Measurements from ENCODE around the gene HRH3. TPM values are rescaled to one million over a fixed set of nuclear protein-coding genes. Genes with fewer than 3 reads are reported as not detected.

HRH3 gene
- total RNA-seq, 1 experiment from 2014 or later, result not detected

DNA sequence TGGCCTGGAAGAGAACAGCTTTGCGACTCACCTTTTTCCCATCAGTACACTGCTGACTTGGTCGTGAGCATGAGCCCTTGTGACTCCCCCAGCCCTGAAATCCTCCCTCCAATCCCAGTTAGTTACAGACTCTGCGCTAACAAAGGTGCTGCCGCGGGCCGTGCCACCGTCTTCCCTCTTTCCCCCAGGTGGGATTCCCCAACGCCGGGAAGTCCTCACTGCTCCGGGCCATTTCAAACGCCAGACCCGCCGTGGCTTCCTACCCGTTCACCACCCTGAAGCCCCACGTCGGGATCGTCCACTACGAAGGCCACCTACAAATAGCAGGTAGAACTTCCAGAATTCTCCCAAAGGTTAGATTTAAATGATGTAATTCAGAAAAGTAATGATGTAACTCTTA lies 21.1 kb downstream of the HRH3 start:
- no peak for DNase-seq (ENCODE audit: low spot score)

DNA sequence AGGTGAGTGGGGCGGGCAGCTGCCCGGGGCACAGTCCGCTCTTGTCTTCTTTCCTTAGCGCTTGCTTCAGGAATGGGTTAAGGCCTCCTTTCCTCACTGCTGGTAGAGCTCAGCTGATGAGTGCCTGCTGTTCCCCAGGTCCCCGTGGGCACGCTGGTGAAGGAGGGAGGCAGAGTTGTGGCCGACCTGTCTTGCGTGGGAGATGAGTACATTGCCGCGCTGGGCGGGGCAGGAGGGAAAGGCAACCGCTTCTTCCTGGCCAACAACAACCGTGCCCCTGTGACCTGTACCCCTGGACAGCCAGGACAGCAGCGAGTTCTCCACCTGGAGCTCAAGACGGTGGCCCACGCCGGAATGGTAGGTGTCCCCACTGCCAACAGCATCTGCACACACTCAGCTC lies 21.6 kb downstream of the HRH3 start:
- no peak for DNase-seq (ENCODE audit: low spot score)

DNA sequence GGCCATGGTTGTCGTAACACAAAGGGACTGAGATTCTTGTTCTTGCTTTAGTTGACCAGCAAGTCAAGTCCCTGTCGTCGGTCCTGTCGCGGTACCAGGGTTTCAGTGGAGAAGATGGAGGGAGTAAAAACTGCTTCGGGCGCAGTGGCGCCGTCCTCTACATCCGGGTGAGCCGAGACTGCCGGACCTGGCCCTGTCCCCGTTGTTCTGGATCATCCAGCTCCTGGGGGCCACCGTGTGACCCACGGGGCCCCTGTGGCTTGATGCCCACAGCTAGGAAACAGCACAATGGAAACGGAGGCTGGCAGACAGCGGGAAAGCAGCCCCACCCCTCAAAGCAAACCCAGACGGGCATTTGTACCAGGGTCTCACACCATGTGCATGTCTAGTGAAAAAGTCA lies 22.3 kb downstream of the HRH3 start:
- no peak for DNase-seq (ENCODE audit: low spot score)

DNA sequence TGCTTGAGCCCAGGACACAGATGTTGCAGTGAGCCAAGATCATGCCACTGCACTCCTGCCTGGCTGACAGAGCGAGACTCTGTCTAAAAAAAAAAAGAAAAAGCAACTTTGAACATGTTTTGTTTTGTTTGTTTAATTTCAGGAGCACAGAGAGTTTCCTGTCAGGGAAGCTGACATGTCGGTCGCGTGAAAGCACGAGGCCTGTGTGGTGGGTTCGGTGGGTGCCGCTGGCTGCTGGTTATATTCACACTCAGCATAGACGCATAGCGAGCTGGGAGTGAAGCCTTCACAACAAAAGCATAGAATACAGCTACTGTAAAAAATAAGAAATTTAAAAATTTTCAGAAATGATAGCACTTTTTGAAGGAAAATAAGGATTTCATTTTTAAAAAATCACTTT lies 22.8 kb downstream of the HRH3 start:
- DNase-seq (ENCODE audit: low spot score), result no peak

DNA sequence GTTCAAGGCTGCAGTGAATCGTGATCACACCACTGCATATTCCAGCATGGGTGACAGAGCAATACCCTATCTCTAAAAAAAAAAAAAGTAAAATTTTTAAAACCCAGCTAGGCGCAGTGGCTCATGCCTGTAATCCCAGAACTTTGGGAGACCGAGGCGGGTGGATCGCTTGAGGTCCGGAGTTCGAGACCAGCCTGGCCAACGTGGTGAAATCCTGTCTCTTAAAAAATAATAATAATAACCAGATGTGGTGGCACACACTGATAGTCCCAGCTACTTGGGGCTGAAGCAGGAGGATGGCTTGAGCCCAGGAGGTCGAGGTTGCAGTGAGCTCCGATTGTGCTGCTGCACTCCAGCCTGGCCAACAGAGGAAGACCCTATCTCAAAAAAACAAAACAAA lies 23.8 kb downstream of the HRH3 start:
- no peak for DNase-seq (ENCODE audit: low spot score)

DNA sequence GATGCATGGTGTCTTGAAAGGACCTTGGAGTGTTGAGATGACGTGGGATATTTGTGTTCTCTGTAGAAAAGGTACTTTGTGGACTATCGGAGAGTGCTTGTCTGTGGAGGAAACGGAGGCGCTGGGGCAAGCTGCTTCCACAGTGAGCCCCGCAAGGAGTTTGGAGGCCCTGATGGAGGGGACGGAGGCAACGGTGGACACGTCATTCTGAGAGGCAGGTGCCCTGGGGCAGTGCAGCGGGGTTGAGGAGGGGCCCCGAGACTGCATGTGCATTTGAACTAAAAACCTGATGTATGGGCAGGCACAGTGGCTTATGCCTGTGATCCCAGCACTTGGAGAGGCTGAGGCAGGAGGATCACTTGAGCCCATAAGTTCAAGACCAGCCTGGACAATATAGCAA lies 24.3 kb downstream of the HRH3 start:
- DNase-seq (ENCODE audit: low spot score), result no peak

DNA sequence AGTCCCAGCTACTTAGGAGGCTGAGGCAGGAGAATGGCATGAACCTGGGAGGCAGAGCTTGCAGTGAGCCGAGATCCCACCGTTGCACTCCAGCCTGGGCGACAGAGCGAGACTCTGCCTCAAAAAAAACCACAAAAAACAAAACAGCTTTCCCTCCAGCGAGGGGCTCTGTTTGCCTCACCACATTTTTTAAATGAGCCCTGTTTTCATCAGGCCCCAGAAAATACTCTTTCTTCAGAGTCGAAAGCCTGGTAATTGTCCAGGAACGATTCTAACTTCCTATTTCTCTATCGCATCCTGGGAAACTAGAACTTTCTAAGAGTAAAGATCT lies 25.0 kb downstream of the HRH3 start:
- no peak for DNase-seq (ENCODE audit: low spot score)

DNA sequence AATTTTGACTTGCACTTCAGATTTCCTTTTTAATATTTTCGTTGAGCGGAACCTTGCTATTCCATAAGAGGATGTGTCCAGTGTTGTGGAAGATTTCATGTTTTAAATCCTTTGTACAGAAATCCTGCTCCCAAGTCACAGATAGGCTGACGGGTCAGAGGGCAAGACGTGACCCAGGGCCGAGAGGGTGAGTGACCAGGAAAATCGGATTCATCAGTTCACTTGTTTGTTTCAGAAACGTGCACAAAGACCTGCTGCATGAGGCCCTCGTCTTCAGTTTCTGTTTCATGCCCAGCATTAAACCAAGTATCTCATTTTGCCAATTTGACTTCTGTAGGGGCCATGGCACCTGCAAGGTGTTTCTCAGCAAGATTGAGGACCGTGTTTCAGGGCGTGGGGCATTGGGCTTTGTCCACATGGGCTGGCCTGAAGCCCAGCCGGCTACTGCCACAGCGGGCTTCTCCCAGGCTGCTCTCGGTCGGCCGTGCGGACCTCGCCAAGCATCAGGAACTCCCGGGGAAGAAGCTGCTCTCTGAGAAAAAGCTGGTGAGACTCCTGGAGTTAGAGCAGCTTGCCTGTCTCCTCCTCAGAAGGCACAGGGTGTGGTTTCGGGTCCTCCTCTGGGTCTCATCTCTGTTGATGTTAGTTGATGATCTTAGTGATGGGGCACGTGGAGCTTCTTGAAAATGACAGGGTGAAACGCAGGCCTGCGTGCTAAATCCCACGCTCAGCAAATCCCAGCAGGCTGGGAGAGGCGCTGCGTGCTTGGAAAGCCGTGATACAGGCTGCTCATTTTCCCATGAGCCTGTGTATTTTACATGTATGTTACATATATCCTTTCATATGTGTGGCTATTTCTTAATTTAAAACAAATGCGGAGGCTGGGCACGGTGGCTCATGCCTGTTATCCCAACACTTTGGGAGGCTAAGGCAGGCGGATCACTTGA lies 26.7 kb downstream of the HRH3 start:
- DNase-seq (ENCODE audit: low spot score), result no peak

DNA sequence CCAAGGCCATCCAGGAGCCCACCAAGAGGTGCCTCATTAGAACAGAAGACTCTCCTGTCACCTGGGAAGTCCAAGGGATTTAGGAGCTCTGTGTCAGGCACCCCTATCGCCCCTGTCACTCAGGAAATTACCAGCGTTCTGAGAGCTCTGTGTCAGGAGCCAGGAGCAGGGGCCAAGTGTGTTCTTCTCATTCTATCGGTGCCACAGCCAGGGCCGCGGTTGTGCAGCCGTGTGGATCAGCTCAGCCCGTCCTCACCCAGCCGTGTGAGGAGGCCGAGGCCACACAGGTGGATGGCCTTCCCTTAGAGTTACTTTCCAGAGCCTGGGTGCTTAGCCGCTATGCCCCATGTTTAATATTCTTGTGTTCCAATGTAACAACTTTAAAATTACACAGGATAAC lies 27.4 kb downstream of the HRH3 start:
- no peak for DNase-seq (ENCODE audit: low spot score)

DNA sequence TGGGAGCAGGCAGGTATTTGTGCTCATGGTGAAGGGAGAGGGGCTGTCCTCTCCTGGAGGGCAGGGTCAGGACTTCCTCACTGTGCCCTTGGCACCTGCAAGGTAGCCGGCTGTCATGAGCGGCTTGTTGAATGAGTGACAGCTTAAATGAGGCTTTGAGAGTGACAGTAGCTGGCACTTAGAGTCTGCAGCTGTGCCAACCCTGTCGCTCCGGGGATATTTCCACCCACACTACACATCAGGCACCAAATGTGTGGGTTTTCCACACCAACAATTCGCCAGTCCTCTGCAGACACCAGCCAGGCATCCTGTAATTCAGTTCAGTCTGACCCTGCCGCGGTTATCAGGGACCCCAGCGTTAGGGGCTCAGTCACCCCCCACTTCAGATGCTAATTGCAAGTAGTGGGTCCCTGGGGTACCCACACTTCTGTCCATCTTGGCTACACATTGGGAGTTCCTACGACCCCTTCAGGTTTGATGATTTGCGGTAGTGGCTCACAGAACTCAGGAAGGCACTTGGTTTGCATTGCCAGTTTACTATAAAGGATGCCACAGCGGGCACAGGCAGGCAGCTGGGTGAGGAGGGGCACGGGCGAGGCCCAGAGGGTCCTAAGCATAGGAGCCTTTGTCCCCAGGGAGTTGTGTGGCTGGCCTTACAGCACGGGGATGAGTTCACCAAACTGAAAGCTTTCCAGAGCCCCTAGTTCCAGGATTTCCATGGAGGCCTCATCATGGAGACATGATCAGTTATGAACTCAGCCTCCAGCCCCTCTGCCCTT lies 28.1 kb downstream of the HRH3 start:
- DNase-seq (ENCODE audit: low spot score), result no peak

DNA sequence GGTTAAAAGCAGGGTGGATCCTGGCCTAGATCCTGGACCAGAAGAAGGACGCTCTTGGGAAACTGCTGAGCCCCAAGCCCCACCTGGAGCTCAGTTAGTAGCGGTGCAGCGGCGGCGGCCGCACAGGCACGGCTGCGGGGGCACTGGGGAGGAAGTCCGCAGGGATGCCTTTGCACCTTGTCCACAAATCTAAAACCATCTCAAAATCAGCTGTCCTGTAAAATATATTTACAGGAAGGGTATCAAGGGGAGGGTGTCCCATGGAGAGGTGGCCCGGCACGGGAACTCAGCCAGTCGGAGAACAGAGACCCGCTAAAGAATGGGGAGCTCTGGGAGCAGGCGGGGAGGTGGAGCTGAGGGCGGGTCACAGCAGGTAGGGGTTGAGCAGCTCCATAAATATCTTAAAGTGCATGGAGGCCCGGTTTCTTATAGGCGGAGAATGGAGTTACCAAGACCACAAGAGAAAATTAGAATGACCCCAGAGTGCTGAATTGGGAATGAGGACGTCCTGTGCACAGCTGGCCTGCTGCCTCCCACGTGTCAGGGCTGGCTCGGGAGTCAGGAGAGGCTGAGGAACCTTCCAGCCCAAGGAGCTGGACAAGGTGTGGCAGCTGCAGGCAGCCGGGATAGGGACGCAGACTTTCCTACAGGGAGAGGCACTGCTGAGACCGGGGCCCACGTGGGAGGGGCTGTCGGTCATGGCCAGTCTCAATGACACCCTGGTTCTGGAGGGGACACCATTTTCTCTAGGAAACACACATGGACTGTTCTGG lies 29.3 kb downstream of the HRH3 start:
- no peak for DNase-seq (ENCODE audit: low spot score)

DNA sequence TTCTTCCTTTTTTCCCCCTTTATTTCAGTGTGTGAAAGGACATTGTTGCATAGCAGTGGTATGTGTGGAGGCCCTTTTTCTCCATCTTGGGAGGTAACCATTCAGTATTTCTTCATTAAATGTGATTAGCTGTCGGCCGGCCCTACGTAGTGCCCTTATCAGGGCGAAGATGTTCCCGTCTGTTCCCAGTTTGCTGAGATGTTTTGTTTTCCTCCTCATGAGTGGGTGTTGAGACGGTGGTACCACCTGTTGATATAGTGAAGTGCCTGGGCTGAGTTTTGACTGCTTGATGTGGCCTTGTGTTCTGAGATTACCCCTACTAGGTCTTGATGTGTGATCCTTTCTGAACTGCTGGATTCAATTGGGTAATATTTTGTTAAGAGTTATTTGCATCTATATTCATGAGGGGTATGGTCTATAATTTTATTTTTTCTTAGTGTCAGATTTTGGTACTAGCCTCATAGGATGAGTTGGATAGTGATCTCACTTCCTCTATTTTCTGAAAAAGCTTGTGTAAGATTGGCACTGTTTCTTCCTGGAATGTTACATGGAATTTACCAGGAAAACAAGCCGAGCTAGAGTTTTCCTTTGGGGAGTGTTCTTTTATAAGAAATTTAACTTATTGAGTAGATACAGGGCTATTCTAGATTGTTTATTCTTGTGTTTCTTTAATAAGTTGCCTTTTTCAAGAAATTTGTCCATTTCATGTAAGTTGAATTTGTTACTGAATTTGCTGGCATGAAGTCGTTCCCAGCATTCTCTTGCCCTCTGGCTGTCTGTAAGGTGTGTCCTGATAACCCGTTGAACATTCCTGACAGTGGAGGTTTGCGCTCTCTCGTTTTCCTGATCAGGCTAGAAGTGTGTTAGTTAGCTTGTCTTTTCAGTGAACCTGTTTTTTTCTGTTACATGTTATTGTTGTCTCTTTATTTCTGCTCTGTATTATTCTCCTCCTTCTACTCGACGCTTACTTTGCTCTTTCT lies 32.9 kb downstream of the HRH3 start:
- no peak for DNase-seq (ENCODE audit: low spot score)

DNA sequence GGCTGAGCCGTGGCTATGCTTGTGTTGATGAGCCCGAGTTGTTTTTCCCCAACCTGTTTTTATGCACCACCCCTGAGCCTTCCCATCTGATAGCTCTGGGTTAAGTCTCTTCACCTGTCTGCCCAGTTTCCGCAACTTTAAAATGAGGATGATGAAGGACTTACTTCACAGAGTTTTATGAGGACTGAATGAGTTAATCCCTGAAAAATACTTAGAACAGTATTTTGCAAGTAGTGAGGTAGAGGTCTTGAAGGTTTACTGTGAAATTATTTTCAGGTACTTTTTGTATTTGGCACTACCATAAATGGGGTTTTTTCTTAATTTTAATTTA lies 34.0 kb downstream of the HRH3 start:
- no peak for DNase-seq (ENCODE audit: low spot score)

DNA sequence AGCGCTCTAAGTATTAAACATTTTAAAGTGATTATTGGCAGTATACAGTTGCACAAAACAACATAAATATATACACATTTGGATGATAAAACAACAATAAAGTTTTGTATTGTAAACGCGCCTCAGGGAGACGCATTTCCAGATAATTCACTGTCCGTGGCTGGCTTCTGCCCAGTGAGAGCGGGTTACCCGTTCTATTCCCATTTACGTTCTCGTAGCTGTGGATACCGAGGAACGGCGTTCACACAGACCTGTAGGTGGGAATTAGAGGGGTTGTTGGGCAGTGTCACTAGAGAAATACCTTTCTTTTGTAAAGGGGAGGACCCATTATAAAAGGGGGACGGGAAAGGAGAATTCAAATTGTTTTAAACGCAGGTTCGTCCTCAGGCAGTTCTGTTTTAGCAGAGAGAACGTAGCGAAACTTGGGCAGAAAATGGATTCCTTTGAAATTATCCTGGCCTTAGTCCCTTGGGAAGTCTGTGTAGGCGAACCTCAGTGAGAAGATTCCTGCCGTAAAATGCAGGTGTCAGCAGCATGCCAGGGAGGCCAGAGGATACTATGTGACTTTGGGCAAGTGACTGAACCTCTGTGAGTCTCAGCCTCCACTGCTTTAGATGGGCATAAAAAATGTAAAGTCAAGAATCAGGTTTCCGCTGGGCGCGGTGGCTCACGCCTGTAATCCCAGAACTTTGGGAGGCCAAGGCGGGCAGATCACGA lies 36.5 kb downstream of the HRH3 start:
- DNase-seq (ENCODE audit: low spot score), result no peak

DNA sequence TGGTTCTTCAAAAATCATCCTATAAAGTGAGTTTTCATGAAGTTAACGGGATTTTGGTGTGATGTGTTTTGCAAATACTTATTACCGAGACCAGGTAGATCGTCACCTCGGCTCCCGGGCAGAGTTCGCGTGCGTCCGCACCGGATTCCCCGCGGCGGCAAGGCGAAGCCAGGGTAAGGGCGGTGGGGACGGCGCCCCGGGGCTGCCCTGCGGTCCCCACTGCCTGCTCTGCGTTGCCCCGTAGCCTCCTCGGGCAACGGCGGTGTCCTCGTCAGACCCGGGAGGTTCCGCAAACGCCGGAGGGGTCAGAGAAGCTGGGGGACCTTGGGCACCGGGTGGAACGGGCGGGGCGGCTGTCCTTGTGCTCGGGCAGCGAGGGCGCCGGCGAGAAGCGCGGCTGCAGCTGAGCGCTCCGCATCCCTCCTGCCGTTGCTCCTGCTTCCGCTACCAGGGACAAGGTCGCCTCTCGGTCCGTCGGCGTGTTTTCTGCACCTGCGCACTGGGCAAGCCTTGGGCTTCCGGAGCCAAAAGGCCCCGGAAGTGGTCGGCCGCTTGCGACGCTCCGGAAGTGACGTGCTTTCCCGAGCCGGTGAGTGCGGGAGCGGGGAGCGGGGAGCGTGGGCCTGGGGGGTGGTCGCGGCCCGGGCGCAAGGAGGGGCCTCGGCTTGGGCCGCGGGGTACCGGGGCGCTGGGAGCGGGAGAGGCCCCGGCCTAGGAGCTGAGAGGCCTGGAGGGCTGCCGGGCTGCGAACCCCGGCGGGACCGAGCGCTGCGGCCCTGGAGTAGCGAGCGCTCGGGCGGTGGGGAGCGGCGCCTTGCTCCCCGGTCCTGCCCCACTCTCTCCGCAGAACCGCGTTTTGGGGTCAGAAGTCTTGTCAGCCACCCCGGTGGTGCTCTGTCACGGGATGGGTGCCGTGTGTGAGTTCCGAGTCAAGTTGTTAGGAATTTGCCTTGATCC lies 37.3 kb downstream of the HRH3 start, which contains the start of gene MTG2:
MTG2 (plus strand) TSS at position 560 of the 957 bp plus-strand sequence. CDS start 10,393 bp downstream, outside the sequence.
- peak; percentile 93 for DNase-seq (ENCODE audit: low spot score)

DNA sequence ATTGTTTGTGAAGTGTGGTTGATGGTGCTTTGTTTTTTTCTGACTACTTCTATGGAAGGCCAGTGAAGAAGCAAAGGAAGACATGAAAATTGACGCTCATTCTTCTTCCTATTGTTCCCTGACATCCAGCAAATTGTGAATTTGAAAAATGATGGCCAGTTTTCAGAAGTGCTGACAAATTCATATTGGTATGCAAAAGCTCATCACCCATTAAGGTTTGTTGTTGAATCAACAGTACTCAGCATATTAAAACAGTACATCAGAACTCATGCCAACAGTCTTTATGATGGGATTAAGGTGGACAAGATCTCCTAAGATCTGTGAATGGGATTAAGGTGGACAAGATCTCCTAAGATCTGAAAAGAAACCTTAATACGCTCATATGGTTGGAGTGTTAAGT lies 38.3 kb downstream of the HRH3 start:
- no peak for DNase-seq (ENCODE audit: low spot score)

DNA sequence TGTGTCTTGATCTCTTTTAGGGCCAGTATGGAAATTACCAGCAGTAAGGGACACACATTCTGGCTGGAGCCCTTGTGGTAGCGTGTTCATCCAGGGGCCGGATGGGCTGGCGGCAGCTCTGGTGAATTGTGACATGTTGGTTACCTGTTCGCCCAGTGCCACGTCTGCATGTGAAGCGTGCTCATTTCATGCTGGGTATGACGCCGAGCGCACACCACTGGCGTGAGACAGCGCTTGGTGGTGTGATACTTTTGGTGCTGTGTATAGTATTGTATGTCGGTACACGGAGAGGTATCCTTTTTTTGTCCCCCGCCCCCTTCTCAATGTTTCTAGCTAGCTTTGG lies 40.9 kb downstream of the HRH3 start:
- no peak for DNase-seq (ENCODE audit: low spot score)

DNA sequence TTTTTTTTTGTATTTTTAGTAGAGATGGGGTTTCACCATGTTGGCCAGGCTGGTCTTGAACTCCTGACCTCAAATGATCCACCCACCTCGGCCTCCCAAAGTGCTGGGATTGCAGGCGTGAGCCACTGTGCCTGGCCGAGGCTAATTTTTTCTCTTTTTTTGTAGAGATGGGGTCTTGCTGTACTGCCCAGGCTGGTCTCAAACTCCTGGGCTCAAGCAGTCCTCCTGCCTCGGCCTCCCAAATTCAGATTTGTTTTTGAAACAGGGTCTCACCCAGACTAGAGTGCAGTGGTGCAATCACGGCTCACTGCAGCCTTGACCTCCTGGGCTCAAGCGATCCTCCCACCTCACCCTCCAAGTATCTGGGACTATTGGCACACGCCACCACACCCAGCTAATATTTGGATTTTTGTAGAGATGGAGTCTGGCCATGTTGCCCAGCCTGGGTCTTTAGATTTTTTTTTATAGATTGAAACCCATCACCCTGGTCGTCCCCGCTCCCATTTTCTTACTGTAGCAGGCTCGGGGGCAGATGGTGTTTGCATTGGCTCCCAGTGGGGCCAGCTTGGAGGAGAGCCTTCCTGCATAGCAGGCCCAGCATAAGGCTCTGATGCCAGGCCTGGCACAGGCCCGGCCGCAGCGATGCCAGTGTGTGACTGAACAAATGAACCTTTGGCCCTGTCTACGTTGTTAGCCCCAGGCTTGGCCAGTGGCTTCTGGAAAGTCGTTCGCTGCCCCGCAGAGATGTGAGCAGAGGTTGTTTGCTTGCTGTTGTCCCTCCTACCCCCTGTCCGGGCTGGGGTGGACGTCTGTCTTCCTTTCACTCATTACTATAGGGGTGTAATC lies 41.5 kb downstream of the HRH3 start:
- DNase-seq (ENCODE audit: low spot score), result no peak

DNA sequence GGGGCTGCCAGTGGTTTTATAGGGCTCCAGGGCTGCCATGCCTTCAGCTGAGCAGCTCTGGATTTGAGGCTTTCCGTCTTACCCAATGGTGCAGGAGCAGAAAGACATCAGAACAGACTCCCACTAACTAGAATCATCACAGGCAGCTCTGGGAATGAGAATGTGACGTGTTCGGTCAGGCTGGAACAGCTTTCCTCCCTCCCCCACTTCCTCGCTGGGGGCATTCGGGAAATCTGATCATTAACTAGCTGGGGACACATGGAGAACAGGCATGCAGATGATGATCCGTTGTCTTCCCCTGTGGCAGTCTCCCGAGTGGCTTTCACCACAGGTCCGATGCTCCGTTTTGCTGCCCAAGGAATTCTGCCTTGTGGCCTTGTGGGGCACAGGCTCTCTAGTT lies 42.8 kb downstream of the HRH3 start:
- DNase-seq (ENCODE audit: low spot score), result no peak
